NCI-H1092 treated with DMSO at 0.1 percent for 48 hours (cell line): ENCODE results near the gene CARD9.

Experiments
- DNase-seq: peaks from one replicate; lab custom pipeline; 2025; lab: John Stamatoyannopoulos, UW

Gene CARD9

DNA sequence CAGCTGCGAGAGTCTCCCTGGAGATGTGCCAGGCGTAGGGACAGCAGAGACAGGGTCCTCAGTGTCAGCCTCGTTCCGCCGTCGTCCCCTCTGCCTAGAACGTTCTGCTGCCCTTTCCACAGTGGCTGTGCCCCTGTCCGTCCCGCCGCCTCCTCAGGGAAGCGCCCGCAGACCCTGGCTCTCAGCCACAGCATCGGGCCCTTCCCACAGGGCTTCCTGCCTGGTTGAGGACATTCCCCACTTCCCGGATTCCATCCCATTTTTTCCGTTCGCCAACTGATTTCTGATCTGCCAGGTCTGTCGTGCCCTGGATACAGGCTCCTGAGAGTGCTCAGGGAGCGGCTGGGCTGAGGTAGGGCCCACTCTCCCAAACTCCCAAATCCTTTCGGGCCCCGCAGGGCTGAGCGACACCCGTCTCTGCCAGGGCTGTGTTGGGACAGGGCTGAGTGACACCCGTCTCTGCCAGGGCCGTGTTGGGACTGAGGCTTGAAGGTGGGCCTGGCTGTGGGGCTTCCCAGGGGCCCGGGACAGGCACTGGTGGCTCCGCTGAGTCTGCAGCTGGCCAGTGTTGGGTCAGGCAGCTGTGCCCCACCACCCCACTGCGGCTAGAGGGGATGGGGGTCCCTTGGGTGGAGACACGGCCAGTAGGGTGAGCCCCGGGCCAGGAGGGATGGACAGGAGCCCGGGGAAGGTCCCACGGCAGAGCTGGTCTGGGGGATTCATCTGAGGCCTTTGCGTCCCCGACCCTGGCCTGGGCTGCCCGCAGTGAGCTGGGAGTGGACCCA lies 25.8 kb downstream of the CARD9 start:
- no peak for DNase-seq

GRCh38 chr9:136346927-136347465 lies 26.5 kb downstream of the CARD9 start:
- no peak for DNase-seq

- no peak for DNase-seq
Observed at GRCh38 chr9:136346157-136346481, 27.4 kb downstream of the CARD9 start.

GRCh38 chr9:136345281-136346156 lies 27.9 kb downstream of the CARD9 start:
- DNase-seq: no peak

DNA sequence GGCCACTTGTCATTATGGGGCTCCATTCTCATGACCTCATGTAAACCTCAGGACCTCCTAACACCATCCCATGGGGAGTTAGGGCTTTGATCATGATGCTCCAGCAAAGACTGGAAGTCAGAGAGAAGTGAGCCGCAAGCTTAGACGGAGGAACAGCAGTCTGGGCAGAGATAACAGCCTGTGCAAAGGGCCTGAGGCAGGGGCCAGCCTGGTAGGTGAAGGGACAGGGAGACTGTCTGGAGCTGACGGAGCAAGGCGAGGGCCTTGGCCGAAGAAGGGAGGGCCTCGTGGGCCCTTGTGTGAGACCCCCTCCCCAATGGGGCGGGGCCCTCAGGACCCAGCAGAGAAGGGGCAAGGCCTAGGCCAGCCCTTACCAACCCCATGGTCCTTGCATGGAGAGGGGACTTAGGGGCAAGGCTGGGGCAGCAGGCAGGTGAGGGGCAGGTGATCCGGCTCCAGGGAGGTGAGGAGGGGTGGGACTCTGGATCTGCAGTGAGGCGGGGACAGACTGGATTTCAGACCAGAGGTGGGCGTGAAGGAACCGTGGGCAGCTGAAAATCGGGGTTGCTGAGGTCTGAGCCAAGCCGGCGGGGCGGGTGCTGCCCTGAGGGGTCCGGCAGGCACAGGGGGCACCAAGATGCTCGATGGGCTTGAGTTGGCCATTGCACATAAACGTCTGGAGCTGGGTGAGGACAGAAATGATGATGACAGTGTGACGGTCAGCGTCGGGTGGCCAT lies 28.8 kb downstream of the CARD9 start:
- DNase-seq: no peak

DNA sequence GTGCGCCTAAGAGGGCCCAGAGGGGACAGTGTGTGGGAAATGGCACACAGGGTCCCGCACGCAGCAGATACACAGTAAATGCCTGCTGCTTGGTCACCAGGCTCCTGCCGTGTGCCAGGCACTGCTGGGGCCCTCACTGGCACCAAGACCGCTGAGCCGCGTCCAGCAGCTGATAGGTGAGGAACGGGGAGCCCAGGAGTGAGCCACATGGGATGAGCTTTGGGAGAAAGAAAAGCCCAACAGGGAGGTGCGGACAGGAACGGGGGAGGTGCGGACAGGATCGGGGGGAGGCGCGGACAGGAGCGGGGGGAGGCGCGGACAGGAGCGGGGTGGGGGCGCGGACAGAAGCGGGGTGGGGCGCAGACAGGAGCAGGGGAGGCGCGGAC lies 29.6 kb downstream of the CARD9 start:
- DNase-seq: no peak

DNA sequence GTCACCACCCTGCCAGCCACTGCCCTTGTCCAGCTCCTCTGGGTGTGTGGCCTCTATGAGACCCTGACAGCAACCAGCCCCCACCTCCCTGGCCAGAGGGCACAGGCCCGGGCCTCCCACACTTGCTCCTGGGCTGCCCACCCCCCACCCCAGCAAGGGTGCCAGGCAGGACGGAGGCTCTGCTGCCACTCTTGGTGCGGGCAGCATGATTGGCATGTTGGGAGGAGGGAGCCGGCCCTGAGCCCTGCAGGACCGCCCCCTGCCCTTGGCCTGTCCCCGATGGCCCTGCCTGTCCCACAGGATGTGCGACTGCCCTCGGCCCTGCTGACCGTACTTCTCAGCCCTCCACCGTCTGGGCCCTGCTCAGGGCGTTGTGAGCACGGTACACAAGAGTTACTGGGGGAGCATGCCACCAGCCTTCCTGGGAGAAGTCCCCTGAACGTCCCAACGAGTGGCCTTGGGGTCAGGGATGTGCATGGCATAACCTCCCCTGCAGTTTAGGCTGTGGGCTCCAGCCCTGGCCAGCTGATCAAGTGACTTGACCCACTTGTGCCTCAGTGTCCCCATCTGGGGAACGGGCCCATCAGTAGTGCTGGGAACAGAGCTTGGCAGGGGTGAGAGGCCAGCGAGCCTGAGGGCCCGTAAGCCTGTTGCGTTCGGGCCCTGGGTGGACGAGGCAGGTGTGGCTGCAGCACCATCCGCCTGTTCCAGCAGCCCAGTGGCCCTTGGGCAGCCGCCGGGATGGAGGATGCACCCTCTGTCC lies 30.2 kb downstream of the CARD9 start:
- DNase-seq: no peak

DNA sequence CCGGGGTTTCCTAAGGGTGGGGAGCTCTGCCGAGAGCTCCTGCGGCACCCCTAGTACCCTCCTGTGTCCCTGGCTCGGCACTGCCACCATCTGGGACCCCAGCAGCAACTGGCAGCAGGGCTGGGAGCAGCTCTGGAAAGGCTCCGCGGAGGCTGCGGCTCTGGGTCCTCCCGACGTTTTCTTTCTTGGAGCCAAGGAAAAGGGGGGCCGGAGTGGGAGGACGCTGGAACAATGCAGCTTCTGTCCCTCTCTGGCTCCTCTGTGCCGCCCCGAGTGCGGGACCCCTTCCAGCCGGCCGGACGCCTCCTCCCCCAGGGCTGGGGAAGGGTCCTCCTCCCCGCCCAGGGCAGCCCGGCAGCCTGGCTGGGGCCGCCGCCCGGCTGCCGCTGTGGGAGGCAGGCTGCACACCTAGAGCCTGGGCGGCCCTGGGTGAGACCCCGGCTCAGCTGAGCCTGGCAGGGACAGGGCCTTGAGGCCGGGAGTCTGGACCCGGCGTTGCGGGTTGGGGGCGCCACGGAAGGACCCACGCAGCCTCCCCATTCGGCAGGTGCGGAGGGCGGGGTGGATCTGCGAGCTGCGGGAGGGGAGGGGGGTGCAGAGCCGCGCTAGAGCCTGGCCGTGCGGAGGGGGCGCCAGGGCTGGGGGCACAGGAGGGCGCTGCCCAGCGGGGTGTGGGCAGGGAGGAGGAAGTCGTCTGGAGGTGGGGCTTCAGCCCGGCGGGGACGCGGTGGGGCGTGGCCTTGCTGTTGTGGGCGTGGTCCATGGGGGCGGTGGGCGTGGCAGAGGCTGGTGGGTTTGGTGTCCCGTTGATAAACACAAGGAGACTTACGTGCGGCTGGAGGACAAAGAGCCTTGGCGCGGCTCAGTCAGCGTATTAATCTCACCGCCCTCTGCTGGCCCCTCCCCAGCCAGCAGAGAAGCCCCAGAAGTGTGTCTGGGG lies 31.0 kb downstream of the CARD9 start:
- no peak for DNase-seq

DNA sequence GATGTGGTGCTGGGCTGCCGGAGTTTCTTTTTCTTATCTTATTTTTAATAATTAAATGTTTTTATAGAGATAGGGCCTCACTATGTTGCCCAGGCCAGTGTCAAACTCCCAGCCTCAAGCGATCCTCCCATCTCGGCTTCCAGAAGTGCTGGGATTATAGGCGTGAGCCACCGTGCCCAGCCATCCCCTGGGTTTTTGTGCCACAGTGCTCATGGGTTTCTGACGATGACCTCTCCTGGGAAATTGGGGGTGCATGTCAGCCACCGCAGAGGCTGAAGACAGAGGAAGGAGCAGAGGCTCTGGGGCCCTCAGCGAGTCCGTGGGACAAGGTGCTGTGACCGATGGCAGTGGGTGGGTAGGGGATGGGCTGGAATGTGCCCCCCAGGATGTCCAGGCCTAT lies 31.7 kb downstream of the CARD9 start:
- DNase-seq: no peak

DNA sequence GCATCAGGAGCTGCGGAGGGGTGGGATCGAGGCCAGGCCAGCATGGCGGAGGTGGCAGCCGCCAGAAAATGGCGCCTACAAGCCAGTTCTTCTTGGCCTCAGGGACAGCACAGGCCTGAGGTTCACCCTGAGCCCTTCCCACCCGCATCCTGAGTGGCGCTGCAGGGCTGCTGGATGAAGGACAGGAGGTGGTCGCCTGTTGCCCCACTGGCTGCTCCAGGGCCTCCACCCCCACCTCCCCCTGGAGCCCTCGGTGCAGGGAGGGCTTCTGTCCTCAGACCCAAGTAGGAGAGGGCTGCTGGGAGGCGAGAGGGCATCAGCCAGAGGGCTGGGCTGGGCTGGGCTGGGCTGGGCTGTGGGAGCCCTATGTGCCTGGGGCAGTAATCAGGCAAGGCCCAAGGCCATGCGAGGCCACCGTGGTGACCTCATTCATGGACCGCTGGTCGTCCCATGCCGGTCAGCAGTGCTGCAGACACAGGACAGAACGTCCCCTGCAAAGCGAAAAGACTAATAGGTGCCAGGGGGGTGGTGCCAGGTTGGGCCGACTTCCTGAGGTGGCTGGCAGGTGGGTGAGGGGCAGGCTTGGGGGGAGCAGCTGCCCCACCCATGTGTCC lies 32.3 kb downstream of the CARD9 start:
- DNase-seq: no peak

- DNase-seq: no peak
Observed at GRCh38 chr9:136340356-136341041, 33.0 kb downstream of the CARD9 start.

- DNase-seq: no peak
Observed at GRCh38 chr9:136339958-136340310, 33.5 kb downstream of the CARD9 start.

DNA sequence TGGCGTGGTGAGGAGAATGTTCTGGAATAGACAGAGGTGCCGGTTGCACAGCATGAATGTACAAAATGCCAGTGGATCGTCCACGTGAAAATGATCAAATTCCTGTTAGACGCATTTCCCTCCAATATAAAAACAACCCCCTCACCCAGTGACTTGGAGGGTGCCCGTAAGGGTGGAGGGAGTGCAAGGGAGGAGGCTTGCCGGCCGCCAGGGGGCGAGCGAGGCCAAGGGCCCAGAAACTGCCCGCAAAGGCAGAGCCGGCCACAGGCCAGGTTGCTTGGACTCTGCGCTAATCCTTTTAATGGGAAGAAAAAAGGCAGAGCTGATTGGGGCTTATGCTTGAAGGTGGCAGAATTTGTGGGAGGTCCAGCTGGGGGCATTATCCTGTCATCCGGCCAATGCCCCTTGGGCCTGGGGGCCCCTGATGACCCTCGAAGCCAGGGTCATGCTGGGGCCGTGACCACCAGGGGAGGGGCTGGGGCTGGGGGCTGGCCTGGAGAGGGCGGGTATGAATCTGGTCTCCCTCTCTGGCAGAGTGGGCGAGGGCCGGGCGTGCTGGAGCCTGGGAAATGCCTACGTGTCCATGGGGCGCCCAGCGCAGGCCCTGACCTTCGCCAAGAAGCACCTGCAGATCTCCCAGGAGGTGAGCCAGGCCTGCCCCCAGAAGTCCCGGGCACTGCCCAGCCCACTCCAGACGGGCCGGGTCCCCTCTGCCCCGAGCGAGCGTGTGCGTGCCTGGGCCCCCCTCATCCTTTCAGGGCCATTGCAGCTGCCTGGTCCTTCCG lies 34.1 kb downstream of the CARD9 start:
- no peak for DNase-seq

DNA sequence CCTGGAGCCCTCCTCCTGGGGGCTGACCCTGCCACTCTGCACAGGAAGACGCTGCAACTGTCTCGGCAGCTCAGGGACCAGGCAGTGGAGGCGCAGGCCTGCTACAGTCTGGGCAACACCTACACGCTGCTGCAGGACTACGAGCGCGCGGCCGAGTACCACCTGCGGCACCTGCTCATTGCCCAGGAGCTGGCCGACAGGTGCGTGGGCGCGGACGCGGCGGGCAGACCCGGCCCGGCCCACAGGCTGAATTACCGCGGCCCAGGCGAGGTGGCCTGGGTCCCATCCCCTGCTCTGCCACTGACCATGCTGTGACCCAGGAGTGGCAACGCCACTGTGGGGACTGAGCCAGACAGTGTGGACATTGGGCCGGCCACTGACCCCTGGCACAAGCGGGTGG lies 35.0 kb downstream of the CARD9 start:
- DNase-seq: no peak

GRCh38 chr9:136337416-136338395 lies 35.8 kb downstream of the CARD9 start:
- no peak for DNase-seq

- no peak for DNase-seq
Observed at GRCh38 chr9:136336881-136337280, 36.6 kb downstream of the CARD9 start.

- no peak for DNase-seq
Observed at GRCh38 chr9:136336156-136336870, 37.2 kb downstream of the CARD9 start.
